Measurements from ENCODE around the gene LIPI. TPM values are rescaled to one million over a fixed set of nuclear protein-coding genes. Genes with fewer than 3 reads are reported as not detected.

LIPI gene
- total RNA-seq, 2 donors from 2014 or later = not detected

GRCh38 chr21:14244911-14245310 lies 34.2 kb upstream of the LIPI start:
- no peaks in the 10 kb centered on the region for H3K4me1 ChIP-seq (ENCODE audit: control insufficient read depth in 1 of 2, low read depth in 2 of 2)
- H3K9me3 ChIP-seq = no peaks in the 10 kb centered on the region
- H3K36me3 ChIP-seq = no peaks in the 10 kb centered on the region
- no peak overlapping the region for H3K4me3 ChIP-seq
- TF ChIP-seq, protein P1, sequence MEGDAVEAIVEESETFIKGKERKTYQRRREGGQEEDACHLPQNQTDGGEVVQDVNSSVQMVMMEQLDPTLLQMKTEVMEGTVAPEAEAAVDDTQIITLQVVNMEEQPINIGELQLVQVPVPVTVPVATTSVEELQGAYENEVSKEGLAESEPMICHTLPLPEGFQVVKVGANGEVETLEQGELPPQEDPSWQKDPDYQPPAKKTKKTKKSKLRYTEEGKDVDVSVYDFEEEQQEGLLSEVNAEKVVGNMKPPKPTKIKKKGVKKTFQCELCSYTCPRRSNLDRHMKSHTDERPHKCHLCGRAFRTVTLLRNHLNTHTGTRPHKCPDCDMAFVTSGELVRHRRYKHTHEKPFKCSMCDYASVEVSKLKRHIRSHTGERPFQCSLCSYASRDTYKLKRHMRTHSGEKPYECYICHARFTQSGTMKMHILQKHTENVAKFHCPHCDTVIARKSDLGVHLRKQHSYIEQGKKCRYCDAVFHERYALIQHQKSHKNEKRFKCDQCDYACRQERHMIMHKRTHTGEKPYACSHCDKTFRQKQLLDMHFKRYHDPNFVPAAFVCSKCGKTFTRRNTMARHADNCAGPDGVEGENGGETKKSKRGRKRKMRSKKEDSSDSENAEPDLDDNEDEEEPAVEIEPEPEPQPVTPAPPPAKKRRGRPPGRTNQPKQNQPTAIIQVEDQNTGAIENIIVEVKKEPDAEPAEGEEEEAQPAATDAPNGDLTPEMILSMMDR (IDR thresholded peaks at IDR 0.05) = no peak
- ATAC-seq (ENCODE audit: insufficient number of reproducible peaks, low FRiP score, low read depth) (no peak), DNase-seq (ENCODE audit: low spot score) (no peak)
- H3K27ac ChIP-seq = no peak overlapping the region
- no peaks in the 10 kb centered on the region for H3K27me3 ChIP-seq (replicated peaks; ENCODE audit: insufficient read depth)

- ATAC-seq (ENCODE audit: insufficient number of reproducible peaks, low FRiP score, low read depth) (no peak), DNase-seq (ENCODE audit: low spot score) (no peak)
- TF ChIP-seq, protein P1 (IDR thresholded peaks at IDR 0.05) = no peak
- Histone ChIP-seq H3K4me1 (ENCODE audit: control insufficient read depth in 1 of 2, low read depth in 2 of 2) (no peaks in the 10 kb centered on the region), H3K27me3 (replicated peaks; ENCODE audit: insufficient read depth) (no peaks in the 10 kb centered on the region), H3K27ac (no peak overlapping the region), H3K4me3 (no peak overlapping the region), H3K36me3 (no peaks in the 10 kb centered on the region), H3K9me3 (no peaks in the 10 kb centered on the region)
Measured at GRCh38 chr21:14243874-14244273, 33.1 kb upstream of the LIPI start.

- no peaks in the 10 kb centered on the region for H3K9me3 ChIP-seq
- no peak overlapping the region for H3K27ac ChIP-seq
- H3K27me3 ChIP-seq (replicated peaks; ENCODE audit: insufficient read depth) = no peaks in the 10 kb centered on the region
- TF ChIP-seq, protein P1 (IDR thresholded peaks at IDR 0.05) = no peak
- no peaks in the 10 kb centered on the region for H3K36me3 ChIP-seq
- no peaks in the 10 kb centered on the region for H3K4me1 ChIP-seq (ENCODE audit: control insufficient read depth in 1 of 2, low read depth in 2 of 2)
- DNase-seq (ENCODE audit: low spot score) = no peak
- no peak overlapping the region for H3K4me3 ChIP-seq
- ATAC-seq (ENCODE audit: insufficient number of reproducible peaks, low FRiP score, low read depth) = no peak
Measured at GRCh38 chr21:14243461-14243860, 32.7 kb upstream of the LIPI start.

- H3K36me3 ChIP-seq = no peaks in the 10 kb centered on the region
- TF ChIP-seq, protein P1 (IDR thresholded peaks at IDR 0.05) = no peak
- no peak overlapping the region for H3K27ac ChIP-seq
- DNase-seq (ENCODE audit: low spot score) (no peak), ATAC-seq (ENCODE audit: insufficient number of reproducible peaks, low FRiP score, low read depth) (no peak)
- H3K4me1 ChIP-seq (ENCODE audit: control insufficient read depth in 1 of 2, low read depth in 2 of 2) = no peaks in the 10 kb centered on the region
- H3K4me3 ChIP-seq = no peak overlapping the region
- H3K9me3 ChIP-seq = no peaks in the 10 kb centered on the region
- no peaks in the 10 kb centered on the region for H3K27me3 ChIP-seq (replicated peaks; ENCODE audit: insufficient read depth)
Measured at GRCh38 chr21:14241297-14241696, 30.5 kb upstream of the LIPI start.

GRCh38 chr21:14239281-14239680 lies 28.5 kb upstream of the LIPI start:
- no peaks in the 10 kb centered on the region for H3K27me3 ChIP-seq (replicated peaks; ENCODE audit: insufficient read depth)
- no peak for ATAC-seq (ENCODE audit: insufficient number of reproducible peaks, low FRiP score, low read depth)
- no peak for DNase-seq (ENCODE audit: low spot score)
- no peaks in the 10 kb centered on the region for H3K4me1 ChIP-seq (ENCODE audit: control insufficient read depth in 1 of 2, low read depth in 2 of 2)
- no peaks in the 10 kb centered on the region for H3K9me3 ChIP-seq
- H3K4me3 ChIP-seq = no peak overlapping the region
- H3K27ac ChIP-seq = no peak overlapping the region
- TF ChIP-seq, protein P1 (IDR thresholded peaks at IDR 0.05) = no peak
- no peaks in the 10 kb centered on the region for H3K36me3 ChIP-seq

Measured in thoracic aorta (tissue), 2 donors.